Osteocyte (in vitro differentiated cells): Measurements from ENCODE around the gene MEGF11. TPM values are rescaled to one million over a fixed set of nuclear protein-coding genes. Genes with fewer than 3 reads are reported as not detected.

Source experiments
- DNase-seq: peaks from one replicate; pipeline ENCODE4 v3.0.0; 2021; ENCODE audit warnings: mixed read lengths; ENCODE audit not compliant: unreplicated experiment; ENCODE audit errors: extremely low spot score
- H3K27ac Mint-ChIP-seq: one replicate; pipeline ENCODE4 v1.8.0; 2021; ENCODE audit warnings: mild to moderate bottlenecking, mixed read lengths; ENCODE audit not compliant: unreplicated experiment
- H3K27me3 Mint-ChIP-seq: one replicate; pipeline ENCODE4 v1.8.0; 2021; ENCODE audit warnings: mixed read lengths; ENCODE audit not compliant: unreplicated experiment
- H3K36me3 Mint-ChIP-seq: one replicate; pipeline ENCODE4 v1.8.0; 2021; ENCODE audit warnings: mixed read lengths; ENCODE audit not compliant: unreplicated experiment
- H3K4me1 Mint-ChIP-seq: one replicate; pipeline ENCODE4 v1.8.0; 2021; ENCODE audit warnings: mixed read lengths; ENCODE audit not compliant: unreplicated experiment
- H3K4me3 Mint-ChIP-seq: one replicate; pipeline ENCODE4 v1.8.0; 2021; ENCODE audit warnings: mild to moderate bottlenecking, moderate library complexity, mixed read lengths; ENCODE audit not compliant: unreplicated experiment
- H3K9me3 Mint-ChIP-seq: one replicate; pipeline ENCODE4 v1.8.0; 2021; ENCODE audit warnings: mixed read lengths; ENCODE audit not compliant: unreplicated experiment
- CTCF ChIP-seq: fragments of 200-600 bp; sonication (generic); IDR thresholded peaks from 2 replicates; pipeline ENCODE4 v1.5.0; 2021; ENCODE audit warnings: antibody characterized with exemption, mild to moderate bottlenecking, moderate library complexity
- total RNA-seq: library from RNA; stranded (reverse); gene quantifications from 2 replicates; pipeline ENCODE4 v1.2.1, GENCODE V29; 2021

Gene MEGF11
- total RNA-seq, 1 donor from 2014 or later: not detected

- peaks cover 39% of the 10 kb centered on the region for H3K36me3 Mint-ChIP-seq
These were observed 360.5 kb downstream of the MEGF11 start for GRCh38 chr15:65893060-65893459.

GRCh38 chr15:65888981-65889380 is 364.6 kb downstream of the MEGF11 start:
- H3K36me3 Mint-ChIP-seq: peaks cover 59% of the 10 kb centered on the region
- no peaks in the 10 kb centered on the region for H3K9me3 Mint-ChIP-seq

More at GRCh38 chr15:65893060-65893459, 360.5 kb downstream of the MEGF11 start:
- DNase-seq: no peak
- Mint-ChIP-seq H3K4me1 (peaks cover 10% of the 10 kb centered on the region), H3K4me3 (no peak overlapping the region), H3K27me3 (no peaks in the 10 kb centered on the region), H3K27ac (no peak overlapping the region), H3K9me3 (no peaks in the 10 kb centered on the region)
- TF ChIP-seq CTCF: no peak

GRCh38 chr15:65887565-65887964 is 366.0 kb downstream of the MEGF11 start:
- DNase-seq: no peak
- no peak overlapping the region for H3K4me3 Mint-ChIP-seq
- peaks cover 7% of the 10 kb centered on the region for H3K4me1 Mint-ChIP-seq
- no peak for TF ChIP-seq CTCF
- no peaks in the 10 kb centered on the region for H3K9me3 Mint-ChIP-seq
- peaks cover 67% of the 10 kb centered on the region for H3K36me3 Mint-ChIP-seq
- H3K27me3 Mint-ChIP-seq: no peaks in the 10 kb centered on the region
- H3K27ac Mint-ChIP-seq: no peak overlapping the region

More at GRCh38 chr15:65888981-65889380, 364.6 kb downstream of the MEGF11 start:
- Mint-ChIP-seq H3K27me3 (no peaks in the 10 kb centered on the region), H3K4me3 (no peak overlapping the region), H3K27ac (no peak overlapping the region), H3K4me1 (peaks cover 7% of the 10 kb centered on the region)
- no peak for TF ChIP-seq CTCF
- DNase-seq: no peak

- Mint-ChIP-seq H3K4me1 (peaks cover 11% of the 10 kb centered on the region), H3K4me3 (no peak overlapping the region), H3K9me3 (no peaks in the 10 kb centered on the region), H3K36me3 (peaks cover 64% of the 10 kb centered on the region), H3K27me3 (no peaks in the 10 kb centered on the region), H3K27ac (no peak overlapping the region)
- no peak for DNase-seq
- no peak for TF ChIP-seq CTCF
These were observed 367.8 kb downstream of the MEGF11 start for GRCh38 chr15:65885668-65886218.

GRCh38 chr15:65884511-65884910 is 369.0 kb downstream of the MEGF11 start:
- H3K27me3 Mint-ChIP-seq: no peaks in the 10 kb centered on the region
- H3K27ac Mint-ChIP-seq: no peak overlapping the region
- no peak overlapping the region for H3K4me3 Mint-ChIP-seq
- no peak for DNase-seq
- no peaks in the 10 kb centered on the region for H3K9me3 Mint-ChIP-seq
- peaks cover 9% of the 10 kb centered on the region for H3K4me1 Mint-ChIP-seq
- TF ChIP-seq CTCF: no peak
- peaks cover 60% of the 10 kb centered on the region for H3K36me3 Mint-ChIP-seq
